Keratinocyte (primary cell): ENCODE results near the gene ELL. TPM values are rescaled to one million over a fixed set of nuclear protein-coding genes. Genes with fewer than 3 reads are reported as not detected.

Experiments used
- DNase-seq: peaks from one replicate; pipeline ENCODE4 v3.0.0-alpha.2; 2011; ENCODE audit warnings: low read depth, missing footprints, low spot score
- FAIRE-seq: peaks from 2 replicates; lab custom pipeline; 2011; peaks lifted over from hg19 to GRCh38; lab: Jason Lieb, UNC
- H2AFZ ChIP-seq: 2 replicates; pipeline ENCODE4 v1.6.0; 2012; ENCODE audit warnings: low read length, control low read depth, inconsistent platforms; ENCODE audit not compliant: control insufficient read depth
- H3K27ac ChIP-seq: 2 replicates; pipeline ENCODE4 v1.5.1; 2011; ENCODE audit warnings: low read length; ENCODE audit not compliant: control insufficient read depth, insufficient read depth
- H3K27me3 ChIP-seq: 3 replicates; pipeline ENCODE4 v1.6.0; 2011; ENCODE audit warnings: low read length; ENCODE audit not compliant: control insufficient read depth, insufficient read depth; ENCODE audit errors: extremely low read depth
- H3K36me3 ChIP-seq, 2 experiments: 2 replicates in 1 of 2; 3 replicates in 1 of 2; pipeline ENCODE4 v1.5.1; 2011; ENCODE audit warnings: low read length in 2 of 2, mild to moderate bottlenecking in 1 of 2; ENCODE audit not compliant: control insufficient read depth in 2 of 2, insufficient read depth in 2 of 2; ENCODE audit errors: extremely low read depth in 1 of 2
- H3K4me1 ChIP-seq: 3 replicates; pipeline ENCODE4 v1.5.1; 2011; ENCODE audit warnings: low read length; ENCODE audit not compliant: control insufficient read depth, insufficient read depth; ENCODE audit errors: extremely low read depth
- H3K4me2 ChIP-seq: 3 replicates; pipeline ENCODE4 v1.6.0; 2011; ENCODE audit warnings: low read depth, low read length; ENCODE audit not compliant: control insufficient read depth, insufficient read depth; ENCODE audit errors: extremely low read depth
- H3K4me3 ChIP-seq, 3 experiments: fragments of 200-600 bp in 1 of 3; sonication (generic) in 1 of 3; 2 replicates in 2 of 3; 3 replicates in 1 of 3; pipeline ENCODE4 v1.5.1; 2011 to 2016; ENCODE audit warnings: low read length in 3 of 3, mild to moderate bottlenecking in 3 of 3, control low read depth in 2 of 3, inconsistent platforms in 1 of 3, low read depth in 1 of 3, mixed read lengths in 1 of 3, mixed run types in 1 of 3, moderate library complexity in 1 of 3; ENCODE audit not compliant: control insufficient read depth in 2 of 3, insufficient read depth in 2 of 3; ENCODE audit errors: extremely low read depth in 1 of 3
- H3K79me2 ChIP-seq: 2 replicates; pipeline ENCODE4 v1.6.0; 2012; ENCODE audit warnings: low read length; ENCODE audit not compliant: control insufficient read depth, insufficient read depth
- H3K9ac ChIP-seq: 3 replicates; pipeline ENCODE4 v1.6.0; 2011; ENCODE audit warnings: low read length; ENCODE audit not compliant: control insufficient read depth, insufficient read depth; ENCODE audit errors: extremely low read depth
- H3K9me1 ChIP-seq: 3 replicates; pipeline ENCODE4 v1.6.0; 2011; ENCODE audit warnings: low read length; ENCODE audit not compliant: control insufficient read depth, insufficient read depth; ENCODE audit errors: extremely low read depth
- H3K9me3 ChIP-seq: 2 replicates; pipeline ENCODE4 v1.5.1; 2012; ENCODE audit warnings: low read depth, low read length; ENCODE audit not compliant: control insufficient read depth
- H4K20me1 ChIP-seq: 3 replicates; pipeline ENCODE4 v1.6.0; 2011; ENCODE audit warnings: low read length; ENCODE audit not compliant: control insufficient read depth, insufficient read depth; ENCODE audit errors: extremely low read depth
- EZH2 ChIP-seq: IDR thresholded peaks from one replicate; pipeline ENCODE4 v1.6.1; 2012; ENCODE audit warnings: inconsistent platforms, mild to moderate bottlenecking, low read length, moderate library complexity
- dilution Hi-C: fragments of 300-500 bp; cut with MboI; formaldehyde crosslinking; loops from one replicate; pipeline ENCODE4 v1.7.0; 2020; ENCODE audit warnings: low sequenced_read_pairs; ENCODE audit not compliant: extremely low pct_ligation_motif_present
- polyA plus RNA-seq, 5 experiments: library from polyadenylated mRNA; depleted of rRNA in 3 of 5; stranded (reverse) in 3 of 5; stranded (forward) in 1 of 5; unstranded in 1 of 5; fragments of >200 nt; gene quantifications; 1 replicate in 1 of 5; 2 replicates in 3 of 5; 3 replicates in 1 of 5; pipeline versions ENCODE4 v1.2.1 to v1.2.3, GENCODE V29; 2011 to 2012; ENCODE audit warnings: missing spikeins in 2 of 5, low read depth in 1 of 5, low replicate concordance in 1 of 5
- TF ChIP-seq, protein P1 (sequence below), 3 experiments: IDR thresholded peaks in 1 of 3; conservative IDR thresholded peaks in 1 of 3; optimal IDR thresholded peaks in 1 of 3; 2 replicates in 2 of 3; 3 replicates in 1 of 3; pipeline versions ENCODE3 to v1.5.1; 2011; ENCODE audit warnings: low read length in 3 of 3, mild to moderate bottlenecking in 3 of 3, moderate library complexity in 2 of 3, control low read depth in 1 of 3, inconsistent platforms in 1 of 3; ENCODE audit not compliant: insufficient read depth in 2 of 3; ENCODE audit errors: extremely low read depth in 1 of 3

ELL gene
- polyA plus RNA-seq, 1 donor (not counting 4 experiments of a cell fraction or from before 2014, with no cell fraction given), result 4.4 TPM

DNA sequence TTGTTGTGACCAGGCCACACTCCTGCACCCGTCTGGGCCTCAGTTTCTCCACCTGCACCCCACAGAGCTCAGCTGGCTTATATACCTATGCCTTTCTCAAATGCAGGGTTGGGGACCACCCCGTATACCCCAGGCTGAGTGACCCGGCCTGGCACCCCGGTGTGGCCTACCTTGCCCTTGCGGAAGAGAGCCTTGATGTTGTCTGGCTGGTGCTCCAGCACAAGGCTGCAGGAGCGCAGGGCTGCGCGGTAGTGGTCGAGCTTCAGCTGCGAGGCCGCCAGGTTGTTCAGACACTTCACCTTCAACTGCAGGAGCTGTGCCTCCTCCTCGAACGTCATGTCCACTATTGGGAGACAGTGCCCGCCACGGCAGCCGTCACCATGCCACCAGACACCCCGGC is 15.6 kb upstream of the ELL start:
- Histone ChIP-seq H3K9me1 (no peaks in the 10 kb centered on the region), H2AFZ (no peak overlapping the region), H3K9me3 (no peaks in the 10 kb centered on the region), H3K27me3 (no peaks in the 10 kb centered on the region), H3K4me3 (no peak overlapping the region), H3K36me3 (peaks cover 27 to 46% of the 10 kb centered on the region in 2 experiments), H3K79me2 (peaks cover 8% of the 10 kb centered on the region), H3K9ac (no peak overlapping the region), H3K4me1 (peaks cover 4% of the 10 kb centered on the region), H4K20me1 (no peaks in the 10 kb centered on the region), H3K4me2 (no peak overlapping the region), H3K27ac (no peak overlapping the region)
- TF ChIP-seq EZH2, result no peak
- TF ChIP-seq, protein P1, sequence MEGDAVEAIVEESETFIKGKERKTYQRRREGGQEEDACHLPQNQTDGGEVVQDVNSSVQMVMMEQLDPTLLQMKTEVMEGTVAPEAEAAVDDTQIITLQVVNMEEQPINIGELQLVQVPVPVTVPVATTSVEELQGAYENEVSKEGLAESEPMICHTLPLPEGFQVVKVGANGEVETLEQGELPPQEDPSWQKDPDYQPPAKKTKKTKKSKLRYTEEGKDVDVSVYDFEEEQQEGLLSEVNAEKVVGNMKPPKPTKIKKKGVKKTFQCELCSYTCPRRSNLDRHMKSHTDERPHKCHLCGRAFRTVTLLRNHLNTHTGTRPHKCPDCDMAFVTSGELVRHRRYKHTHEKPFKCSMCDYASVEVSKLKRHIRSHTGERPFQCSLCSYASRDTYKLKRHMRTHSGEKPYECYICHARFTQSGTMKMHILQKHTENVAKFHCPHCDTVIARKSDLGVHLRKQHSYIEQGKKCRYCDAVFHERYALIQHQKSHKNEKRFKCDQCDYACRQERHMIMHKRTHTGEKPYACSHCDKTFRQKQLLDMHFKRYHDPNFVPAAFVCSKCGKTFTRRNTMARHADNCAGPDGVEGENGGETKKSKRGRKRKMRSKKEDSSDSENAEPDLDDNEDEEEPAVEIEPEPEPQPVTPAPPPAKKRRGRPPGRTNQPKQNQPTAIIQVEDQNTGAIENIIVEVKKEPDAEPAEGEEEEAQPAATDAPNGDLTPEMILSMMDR (optimal IDR thresholded peaks at IDR 0.05 in 1 of 3, IDR thresholded peaks at IDR 0.05 in 1 of 3, conservative IDR thresholded peaks at IDR 0.05 in 1 of 3; ENCODE audit: extremely low read depth in 1 of 3, insufficient read depth in 2 of 3, low read length in 3 of 3), result no peak
- DNase-seq (no peak), FAIRE-seq (no peak)
- dilution Hi-C loops, result no loop called here

DNA sequence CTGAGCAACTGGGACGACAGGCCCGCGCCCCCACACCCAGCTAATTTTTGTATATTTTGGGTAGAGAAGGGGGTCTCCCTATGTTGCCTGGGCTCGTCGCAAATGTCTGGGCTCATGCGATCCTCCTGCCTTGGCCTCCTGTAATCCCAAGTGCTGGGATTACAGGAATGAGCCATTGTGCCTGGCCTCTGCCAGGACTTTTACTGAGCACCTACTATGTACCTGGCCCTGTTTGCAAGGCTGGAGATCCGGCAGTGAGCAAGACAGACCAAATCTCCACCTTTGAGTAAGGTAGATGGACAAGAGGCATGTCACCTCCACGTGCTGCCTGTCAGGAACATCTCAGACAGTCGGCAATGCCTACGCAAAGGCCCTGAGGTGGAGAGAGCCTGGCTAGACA is 14.6 kb upstream of the ELL start:
- no peak for TF ChIP-seq EZH2
- TF ChIP-seq, protein P1 (optimal IDR thresholded peaks at IDR 0.05 in 1 of 3, IDR thresholded peaks at IDR 0.05 in 1 of 3, conservative IDR thresholded peaks at IDR 0.05 in 1 of 3; ENCODE audit: extremely low read depth in 1 of 3, insufficient read depth in 2 of 3, low read length in 3 of 3), result no peak
- Histone ChIP-seq H3K79me2 (no peaks in the 10 kb centered on the region), H3K27ac (no peak overlapping the region), H3K4me2 (no peak overlapping the region), H2AFZ (no peak overlapping the region), H3K9me3 (no peaks in the 10 kb centered on the region), H3K36me3 (peaks cover 36 to 50% of the 10 kb centered on the region in 2 experiments), H3K27me3 (no peaks in the 10 kb centered on the region), H3K4me1 (no peaks in the 10 kb centered on the region), H4K20me1 (no peaks in the 10 kb centered on the region), H3K9me1 (no peaks in the 10 kb centered on the region), H3K4me3 (no peak overlapping the region), H3K9ac (no peak overlapping the region)
- DNase-seq (no peak), FAIRE-seq (no peak)
- dilution Hi-C loops, result no loop called here
